ENCODE results near the gene TRIM52.

DNA sequence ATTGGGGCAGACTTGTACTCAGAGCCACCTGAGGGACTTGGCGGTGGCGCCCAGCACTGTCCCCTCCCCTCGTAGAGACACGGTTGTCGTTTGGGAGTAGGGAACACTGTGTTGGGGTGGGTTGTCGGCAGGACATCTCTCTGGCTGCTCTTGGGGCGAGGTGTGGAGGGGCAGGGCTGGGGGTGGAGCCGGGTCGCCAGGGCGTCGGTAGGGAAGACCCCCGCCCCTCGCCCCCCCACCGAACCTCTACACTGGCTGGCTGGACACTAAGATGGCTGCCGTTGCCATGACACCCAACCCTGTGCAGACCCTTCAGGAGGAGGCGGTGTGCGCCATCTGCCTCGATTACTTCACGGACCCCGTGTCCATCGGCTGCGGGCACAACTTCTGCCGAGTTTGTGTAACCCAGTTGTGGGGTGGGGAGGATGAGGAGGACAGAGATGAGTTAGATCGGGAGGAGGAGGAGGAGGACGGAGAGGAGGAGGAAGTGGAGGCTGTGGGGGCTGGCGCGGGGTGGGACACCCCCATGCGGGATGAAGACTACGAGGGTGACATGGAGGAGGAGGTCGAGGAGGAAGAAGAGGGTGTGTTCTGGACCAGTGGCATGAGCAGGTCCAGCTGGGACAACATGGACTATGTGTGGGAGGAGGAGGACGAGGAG, 37.1 kb downstream of the TRIM52 start:
- TF ChIP-seq CEBPB (IDR thresholded peaks at IDR 0.05; ENCODE audit: borderline replicate concordance, low read depth, low read length), result no peak
- TF ChIP-seq, protein P1, sequence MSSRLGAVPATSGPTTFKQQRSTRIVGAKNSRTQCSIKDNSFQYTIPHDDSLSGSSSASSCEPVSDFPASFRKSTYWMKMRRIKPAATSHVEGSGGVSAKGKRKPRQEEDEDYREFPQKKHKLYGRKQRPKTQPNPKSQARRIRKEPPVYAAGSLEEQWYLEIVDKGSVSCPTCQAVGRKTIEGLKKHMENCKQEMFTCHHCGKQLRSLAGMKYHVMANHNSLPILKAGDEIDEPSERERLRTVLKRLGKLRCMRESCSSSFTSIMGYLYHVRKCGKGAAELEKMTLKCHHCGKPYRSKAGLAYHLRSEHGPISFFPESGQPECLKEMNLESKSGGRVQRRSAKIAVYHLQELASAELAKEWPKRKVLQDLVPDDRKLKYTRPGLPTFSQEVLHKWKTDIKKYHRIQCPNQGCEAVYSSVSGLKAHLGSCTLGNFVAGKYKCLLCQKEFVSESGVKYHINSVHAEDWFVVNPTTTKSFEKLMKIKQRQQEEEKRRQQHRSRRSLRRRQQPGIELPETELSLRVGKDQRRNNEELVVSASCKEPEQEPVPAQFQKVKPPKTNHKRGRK (CRISPR knock-in tag; IDR thresholded peaks at IDR 0.05), result no peak
- TF ChIP-seq ZNF501 (CRISPR knock-in tag; IDR thresholded peaks at IDR 0.05), result no peak
- TF ChIP-seq ZNF781 (CRISPR knock-in tag; IDR thresholded peaks at IDR 0.05; ENCODE audit: borderline replicate concordance, not compliant biosample characterization), result no peak
- no peak for TF ChIP-seq U2AF1 (optimal IDR thresholded peaks at IDR 0.05; ENCODE audit: low read depth, low read length)
- no peak for TF ChIP-seq SALL2 (CRISPR knock-in tag; IDR thresholded peaks at IDR 0.05)
- TF ChIP-seq, protein P2, sequence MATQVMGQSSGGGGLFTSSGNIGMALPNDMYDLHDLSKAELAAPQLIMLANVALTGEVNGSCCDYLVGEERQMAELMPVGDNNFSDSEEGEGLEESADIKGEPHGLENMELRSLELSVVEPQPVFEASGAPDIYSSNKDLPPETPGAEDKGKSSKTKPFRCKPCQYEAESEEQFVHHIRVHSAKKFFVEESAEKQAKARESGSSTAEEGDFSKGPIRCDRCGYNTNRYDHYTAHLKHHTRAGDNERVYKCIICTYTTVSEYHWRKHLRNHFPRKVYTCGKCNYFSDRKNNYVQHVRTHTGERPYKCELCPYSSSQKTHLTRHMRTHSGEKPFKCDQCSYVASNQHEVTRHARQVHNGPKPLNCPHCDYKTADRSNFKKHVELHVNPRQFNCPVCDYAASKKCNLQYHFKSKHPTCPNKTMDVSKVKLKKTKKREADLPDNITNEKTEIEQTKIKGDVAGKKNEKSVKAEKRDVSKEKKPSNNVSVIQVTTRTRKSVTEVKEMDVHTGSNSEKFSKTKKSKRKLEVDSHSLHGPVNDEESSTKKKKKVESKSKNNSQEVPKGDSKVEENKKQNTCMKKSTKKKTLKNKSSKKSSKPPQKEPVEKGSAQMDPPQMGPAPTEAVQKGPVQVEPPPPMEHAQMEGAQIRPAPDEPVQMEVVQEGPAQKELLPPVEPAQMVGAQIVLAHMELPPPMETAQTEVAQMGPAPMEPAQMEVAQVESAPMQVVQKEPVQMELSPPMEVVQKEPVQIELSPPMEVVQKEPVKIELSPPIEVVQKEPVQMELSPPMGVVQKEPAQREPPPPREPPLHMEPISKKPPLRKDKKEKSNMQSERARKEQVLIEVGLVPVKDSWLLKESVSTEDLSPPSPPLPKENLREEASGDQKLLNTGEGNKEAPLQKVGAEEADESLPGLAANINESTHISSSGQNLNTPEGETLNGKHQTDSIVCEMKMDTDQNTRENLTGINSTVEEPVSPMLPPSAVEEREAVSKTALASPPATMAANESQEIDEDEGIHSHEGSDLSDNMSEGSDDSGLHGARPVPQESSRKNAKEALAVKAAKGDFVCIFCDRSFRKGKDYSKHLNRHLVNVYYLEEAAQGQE (IDR thresholded peaks at IDR 0.05; ENCODE audit: borderline replicate concordance in 1 of 2, low read depth in 1 of 2, low read length in 2 of 2), result no peak
- TF ChIP-seq NR2C2 (CRISPR knock-in tag; IDR thresholded peaks at IDR 0.05; ENCODE audit: borderline replicate concordance), result no peak
- TF ChIP-seq, protein P3, sequence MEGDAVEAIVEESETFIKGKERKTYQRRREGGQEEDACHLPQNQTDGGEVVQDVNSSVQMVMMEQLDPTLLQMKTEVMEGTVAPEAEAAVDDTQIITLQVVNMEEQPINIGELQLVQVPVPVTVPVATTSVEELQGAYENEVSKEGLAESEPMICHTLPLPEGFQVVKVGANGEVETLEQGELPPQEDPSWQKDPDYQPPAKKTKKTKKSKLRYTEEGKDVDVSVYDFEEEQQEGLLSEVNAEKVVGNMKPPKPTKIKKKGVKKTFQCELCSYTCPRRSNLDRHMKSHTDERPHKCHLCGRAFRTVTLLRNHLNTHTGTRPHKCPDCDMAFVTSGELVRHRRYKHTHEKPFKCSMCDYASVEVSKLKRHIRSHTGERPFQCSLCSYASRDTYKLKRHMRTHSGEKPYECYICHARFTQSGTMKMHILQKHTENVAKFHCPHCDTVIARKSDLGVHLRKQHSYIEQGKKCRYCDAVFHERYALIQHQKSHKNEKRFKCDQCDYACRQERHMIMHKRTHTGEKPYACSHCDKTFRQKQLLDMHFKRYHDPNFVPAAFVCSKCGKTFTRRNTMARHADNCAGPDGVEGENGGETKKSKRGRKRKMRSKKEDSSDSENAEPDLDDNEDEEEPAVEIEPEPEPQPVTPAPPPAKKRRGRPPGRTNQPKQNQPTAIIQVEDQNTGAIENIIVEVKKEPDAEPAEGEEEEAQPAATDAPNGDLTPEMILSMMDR (CRISPR knock-in tag; IDR thresholded peaks at IDR 0.05), result peak; percentile 11; the same call in 1 of the 2 replicates
- no peak for TF ChIP-seq GFI1 (CRISPR knock-in tag; IDR thresholded peaks at IDR 0.05; ENCODE audit: borderline replicate concordance)

Measured in HepG2 (cell line).